H1 (cell line): ENCODE data around the gene TUBGCP2.

Experiments
- JUN ChIP-seq: IDR thresholded peaks from 2 replicates; pipeline ENCODE4 v1.6.1; 2011; ENCODE audit warnings: low read depth, mild to moderate bottlenecking, improper control_type of control experiment, low read length
- POLR2AphosphoS5 ChIP-seq: IDR thresholded peaks from 2 replicates; pipeline ENCODE4 v1.6.1; 2011; ENCODE audit warnings: low read depth, low read length
- SRF ChIP-seq: IDR thresholded peaks from 2 replicates; pipeline ENCODE4 v1.6.1; 2011; ENCODE audit warnings: mild to moderate bottlenecking, low read depth, low read length, moderate library complexity
- TCF12 ChIP-seq: IDR thresholded peaks from 2 replicates; pipeline ENCODE4 v1.6.1; 2011; ENCODE audit warnings: low read depth, mild to moderate bottlenecking, low read length
- TF ChIP-seq, protein P1 (sequence below), 3 experiments: IDR thresholded peaks; 1 replicate in 2 of 3; 2 replicates in 1 of 3; pipeline versions ENCODE4 v1.5.1 to v1.6.1; 2011; ENCODE audit warnings: low read length in 3 of 3, mild to moderate bottlenecking in 3 of 3, inconsistent platforms in 2 of 3, low read depth in 1 of 3, moderate library complexity in 1 of 3; ENCODE audit not compliant: insufficient read depth in 1 of 3; ENCODE audit errors: control extremely low read depth in 1 of 3

DNA sequence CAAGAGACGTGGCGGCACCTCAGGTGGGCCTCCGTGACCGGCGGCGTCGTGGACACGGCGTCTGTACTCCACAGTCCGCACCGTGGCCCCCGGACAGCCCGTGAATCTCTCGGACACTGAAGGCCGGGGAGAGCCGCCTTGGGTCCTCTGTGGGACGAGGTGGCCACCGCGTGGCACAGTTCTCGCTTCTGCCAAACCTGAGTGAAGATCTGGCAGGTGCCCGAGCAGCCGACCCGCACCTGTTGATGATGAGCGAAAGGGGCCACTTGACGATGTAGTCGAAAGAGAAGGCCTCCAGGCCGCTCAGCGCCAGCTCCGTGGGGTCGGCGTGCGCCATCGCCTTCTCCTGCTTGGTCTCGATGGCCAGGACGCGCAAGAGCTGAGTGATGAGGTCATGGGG is 23.5 kb downstream of the TUBGCP2 start:
- TF ChIP-seq POLR2AphosphoS5 = no peak
- TF ChIP-seq JUN = no peak
- TF ChIP-seq SRF = no peak
- no peak for TF ChIP-seq TCF12
- TF ChIP-seq, protein P1, sequence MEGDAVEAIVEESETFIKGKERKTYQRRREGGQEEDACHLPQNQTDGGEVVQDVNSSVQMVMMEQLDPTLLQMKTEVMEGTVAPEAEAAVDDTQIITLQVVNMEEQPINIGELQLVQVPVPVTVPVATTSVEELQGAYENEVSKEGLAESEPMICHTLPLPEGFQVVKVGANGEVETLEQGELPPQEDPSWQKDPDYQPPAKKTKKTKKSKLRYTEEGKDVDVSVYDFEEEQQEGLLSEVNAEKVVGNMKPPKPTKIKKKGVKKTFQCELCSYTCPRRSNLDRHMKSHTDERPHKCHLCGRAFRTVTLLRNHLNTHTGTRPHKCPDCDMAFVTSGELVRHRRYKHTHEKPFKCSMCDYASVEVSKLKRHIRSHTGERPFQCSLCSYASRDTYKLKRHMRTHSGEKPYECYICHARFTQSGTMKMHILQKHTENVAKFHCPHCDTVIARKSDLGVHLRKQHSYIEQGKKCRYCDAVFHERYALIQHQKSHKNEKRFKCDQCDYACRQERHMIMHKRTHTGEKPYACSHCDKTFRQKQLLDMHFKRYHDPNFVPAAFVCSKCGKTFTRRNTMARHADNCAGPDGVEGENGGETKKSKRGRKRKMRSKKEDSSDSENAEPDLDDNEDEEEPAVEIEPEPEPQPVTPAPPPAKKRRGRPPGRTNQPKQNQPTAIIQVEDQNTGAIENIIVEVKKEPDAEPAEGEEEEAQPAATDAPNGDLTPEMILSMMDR (IDR thresholded peaks at IDR 0.05; ENCODE audit: control extremely low read depth in 1 of 3, insufficient read depth in 1 of 3, low read depth in 1 of 3, low read length in 3 of 3) = no peak
